Stimulated activated memory B cell treated with anti-CD40 and anti-IgM and Interleukin-4, amounts not matched to agents 10 μg/mL and 1 μg/mL and 100 μg/mL, for 72 hours (primary cell): ENCODE data around the gene HP.
"Not testable (repeated sequence)": the region's sequence is repeated elsewhere in the genome, so short reads cannot be mapped to it uniquely, and the experiment has no call there.

ENCODE experiments used
- ATAC-seq: fragments of 150-1000 bp; cut with Tn5 transposase; 2 replicates; pipeline ENCODE4 v1.10.0; 2021
- H3K27ac Mint-ChIP-seq: one replicate; pipeline ENCODE4 v1.8.0; 2022; ENCODE audit warnings: mild to moderate bottlenecking, mixed read lengths
- H3K27me3 Mint-ChIP-seq: one replicate; pipeline ENCODE4 v1.8.0; 2022; ENCODE audit warnings: mixed read lengths
- H3K36me3 Mint-ChIP-seq: one replicate; pipeline ENCODE4 v1.8.0; 2022; ENCODE audit warnings: mixed read lengths
- H3K4me1 Mint-ChIP-seq: one replicate; pipeline ENCODE4 v1.8.0; 2022; ENCODE audit warnings: mixed read lengths
- H3K4me3 Mint-ChIP-seq: one replicate; pipeline ENCODE4 v1.8.0; 2022; ENCODE audit warnings: mild to moderate bottlenecking, moderate library complexity, mixed read lengths
- H3K9me3 Mint-ChIP-seq: one replicate; pipeline ENCODE4 v1.8.0; 2022; ENCODE audit warnings: mixed read lengths

HP gene

DNA sequence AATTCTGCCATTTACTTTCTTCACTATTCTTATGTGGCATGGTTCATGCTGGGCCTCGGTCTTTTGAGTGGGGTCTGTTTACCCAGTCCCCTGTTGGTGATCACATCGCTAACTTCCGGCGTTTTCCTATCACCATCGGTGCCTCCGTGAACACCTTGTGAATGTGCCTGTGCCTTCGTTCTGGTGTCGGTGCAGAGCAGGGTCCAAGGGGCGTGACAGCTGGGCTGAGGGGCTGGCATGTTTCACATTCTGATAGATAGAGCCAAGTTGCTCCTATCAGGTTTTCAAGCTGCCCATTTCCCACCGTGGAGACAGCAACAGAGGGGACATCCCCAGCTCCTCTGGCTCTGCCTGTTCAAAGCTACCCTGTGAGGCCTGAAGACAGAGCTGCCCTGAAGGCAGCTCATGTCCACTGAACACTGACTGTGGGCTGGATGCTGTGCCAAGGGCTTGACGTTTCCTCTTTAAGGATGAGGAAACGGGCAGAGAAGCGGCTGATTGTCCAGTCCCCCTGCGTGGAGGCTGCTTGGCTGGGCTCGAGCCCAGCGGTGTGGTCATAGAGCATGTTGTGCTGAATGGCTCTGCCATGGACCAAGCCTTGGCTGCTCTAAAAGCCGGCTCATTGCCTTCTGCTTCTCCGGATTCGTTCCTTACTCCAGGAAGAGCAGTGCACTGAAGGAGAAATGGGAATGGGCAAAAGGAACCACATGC lies 28.7 kb upstream of the HP start:
- Mint-ChIP-seq H3K36me3 (peaks cover 50% of the 10 kb centered on the region), H3K9me3 (no peaks in the 10 kb centered on the region), H3K27ac (no peak overlapping the region), H3K27me3 (no peaks in the 10 kb centered on the region), H3K4me1 (no peaks in the 10 kb centered on the region), H3K4me3 (no peak overlapping the region)
- no peak for ATAC-seq

DNA sequence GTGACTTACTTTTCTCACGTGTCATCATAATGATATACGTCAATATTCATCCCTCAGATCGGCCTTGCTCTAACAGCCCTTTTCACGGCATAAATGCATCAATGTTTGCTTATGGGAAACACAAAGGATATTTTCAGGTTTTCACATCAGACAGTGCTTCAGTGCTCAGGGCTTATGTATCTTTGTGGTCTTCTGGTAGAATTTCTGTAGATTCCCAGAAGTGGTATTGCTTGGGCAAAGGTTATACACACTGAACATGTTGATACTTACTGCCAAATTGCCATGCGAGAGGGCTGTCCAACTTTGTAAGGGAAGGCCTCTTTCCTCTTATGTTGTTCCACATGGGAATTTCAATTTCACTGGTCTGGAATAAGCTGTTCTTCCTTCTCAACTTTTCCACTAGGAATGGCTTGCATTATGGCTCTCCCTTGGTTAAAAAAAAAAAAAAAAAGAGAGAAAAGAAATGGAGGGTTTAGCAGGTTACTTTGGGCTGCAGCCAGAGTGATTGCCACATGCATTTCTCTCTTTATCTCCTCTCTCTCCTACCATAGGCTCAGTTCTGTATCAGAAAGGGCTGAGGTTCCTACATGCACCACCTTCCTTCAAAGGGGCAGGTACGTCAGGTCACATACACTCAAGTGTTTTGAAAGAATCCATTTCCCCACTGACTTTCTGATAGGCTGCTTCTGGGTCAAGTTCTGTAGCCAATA lies 26.5 kb upstream of the HP start:
- Mint-ChIP-seq H3K36me3 (peaks cover 40% of the 10 kb centered on the region), H3K27me3 (no peaks in the 10 kb centered on the region), H3K4me1 (no peaks in the 10 kb centered on the region)

DNA sequence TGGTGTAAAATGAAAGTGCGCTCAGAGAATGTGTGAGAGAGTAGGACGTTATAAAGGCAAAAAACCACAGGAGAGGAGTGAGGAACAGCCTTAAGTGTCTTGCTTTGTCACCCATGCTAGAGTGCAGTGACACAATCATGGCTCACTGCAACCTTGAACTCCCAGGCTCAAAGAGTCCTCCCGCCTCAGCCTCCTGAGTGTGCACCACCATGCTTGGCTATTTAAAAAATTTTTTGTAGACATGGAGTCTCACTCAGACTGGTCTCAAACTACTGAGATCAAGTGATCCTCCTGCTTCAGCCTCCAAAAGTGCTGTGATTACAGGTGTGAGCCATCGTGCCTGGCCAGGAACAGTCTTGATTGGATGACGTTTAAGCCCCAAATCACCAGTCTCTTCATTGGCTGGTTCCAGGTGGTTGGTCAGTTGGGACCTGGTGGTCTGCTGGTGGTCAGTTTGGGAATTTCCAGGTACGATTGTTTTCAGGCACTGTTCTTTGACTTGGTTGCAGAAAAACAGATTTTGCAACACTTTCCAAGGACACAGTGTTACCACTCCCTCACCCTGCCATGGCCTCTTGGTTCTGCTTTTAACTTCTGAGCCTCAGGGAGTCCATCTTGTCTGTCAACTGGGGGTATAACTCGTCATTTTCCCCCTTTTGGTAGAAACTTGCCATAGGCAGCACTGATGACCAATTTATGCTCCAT lies 24.6 kb upstream of the HP start:
- no peaks in the 10 kb centered on the region for H3K9me3 Mint-ChIP-seq
- no peak for ATAC-seq
- H3K27me3 Mint-ChIP-seq = no peaks in the 10 kb centered on the region
- no peak overlapping the region for H3K4me3 Mint-ChIP-seq
- no peak overlapping the region for H3K27ac Mint-ChIP-seq
- peaks cover 29% of the 10 kb centered on the region for H3K36me3 Mint-ChIP-seq
- H3K4me1 Mint-ChIP-seq = no peaks in the 10 kb centered on the region

More for the DNA sequence above, 26.5 kb upstream of the HP start:
- no peaks in the 10 kb centered on the region for H3K9me3 Mint-ChIP-seq
- ATAC-seq = no peak
- no peak overlapping the region for H3K27ac Mint-ChIP-seq
- no peak overlapping the region for H3K4me3 Mint-ChIP-seq

DNA sequence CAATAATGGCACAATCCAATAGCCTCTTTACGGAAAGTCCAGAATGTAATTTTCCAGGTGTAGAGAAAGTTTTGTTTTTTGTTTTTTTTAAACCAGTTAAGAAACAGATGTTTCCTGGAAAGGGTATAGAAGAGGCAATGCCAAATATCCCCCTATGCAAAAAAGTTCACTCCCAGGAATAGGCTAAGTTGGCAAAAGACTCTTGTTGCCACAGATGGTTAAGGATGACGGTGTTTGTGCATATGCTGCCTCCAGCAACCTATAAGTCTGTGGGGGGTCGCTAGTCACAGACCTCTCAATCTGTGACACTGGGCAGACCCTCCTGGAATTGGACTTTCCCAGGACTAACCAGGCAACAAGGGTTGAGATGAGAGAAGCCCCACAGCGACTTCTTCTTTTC lies 20.9 kb upstream of the HP start:
- H3K27me3 Mint-ChIP-seq = no peaks in the 10 kb centered on the region
- no peak for ATAC-seq
- no peak overlapping the region for H3K27ac Mint-ChIP-seq
- no peak overlapping the region for H3K4me3 Mint-ChIP-seq
- no peaks in the 10 kb centered on the region for H3K9me3 Mint-ChIP-seq
- H3K36me3 Mint-ChIP-seq = peaks cover 19% of the 10 kb centered on the region
- H3K4me1 Mint-ChIP-seq = no peaks in the 10 kb centered on the region

DNA sequence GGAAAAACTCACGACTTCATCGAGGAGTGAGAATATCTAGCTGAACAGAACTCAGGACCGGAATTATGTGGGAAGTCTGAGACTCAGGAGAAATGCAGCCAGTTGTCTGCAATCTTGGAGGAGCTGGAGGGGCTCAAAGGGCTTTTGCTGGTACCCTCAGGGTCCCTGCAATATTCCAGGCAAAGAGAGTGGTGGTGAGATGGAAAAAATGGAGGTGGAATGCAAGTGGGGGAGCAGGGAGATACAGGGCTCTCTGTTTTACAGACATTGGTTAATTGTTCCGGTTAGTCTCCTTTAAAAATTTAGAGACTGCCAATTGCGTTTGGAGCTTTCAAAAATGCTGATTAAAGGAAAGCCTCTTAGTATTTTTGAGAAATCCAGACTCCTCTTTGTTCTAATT lies 18.2 kb upstream of the HP start:
- H3K36me3 Mint-ChIP-seq = peaks cover 18% of the 10 kb centered on the region
- no peak overlapping the region for H3K27ac Mint-ChIP-seq
- no peaks in the 10 kb centered on the region for H3K4me1 Mint-ChIP-seq
- no peaks in the 10 kb centered on the region for H3K27me3 Mint-ChIP-seq
- no peaks in the 10 kb centered on the region for H3K9me3 Mint-ChIP-seq
- no peak for ATAC-seq
- H3K4me3 Mint-ChIP-seq = no peak overlapping the region

DNA sequence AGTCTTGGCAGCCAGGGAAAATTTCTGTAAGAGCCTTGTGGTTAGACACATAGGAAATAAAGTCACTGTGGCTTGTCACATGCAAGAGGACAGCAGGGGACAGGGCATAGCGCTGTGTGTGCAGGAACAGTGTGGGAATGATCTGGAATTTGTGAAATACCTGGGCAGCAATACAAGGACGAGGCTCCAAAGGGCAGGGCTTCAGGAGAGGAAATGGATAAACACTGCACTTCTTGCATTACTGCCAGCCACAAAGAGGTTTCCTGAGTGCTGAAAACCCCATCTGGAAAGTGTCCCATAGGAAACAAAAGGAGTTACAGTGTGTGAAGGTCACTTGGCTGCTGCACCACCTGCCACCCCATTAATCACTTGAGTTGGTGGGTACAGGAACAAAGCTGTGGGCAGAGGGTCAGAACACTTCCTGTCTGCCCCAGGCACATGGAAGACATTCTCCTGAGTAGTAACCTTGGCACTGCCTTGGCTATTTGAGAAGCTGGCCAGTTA lies 12.1 kb upstream of the HP start:
- Mint-ChIP-seq H3K27me3 (no peaks in the 10 kb centered on the region), H3K36me3 (peaks cover 28% of the 10 kb centered on the region), H3K4me3 (no peak overlapping the region), H3K4me1 (no peaks in the 10 kb centered on the region), H3K27ac (no peak overlapping the region), H3K9me3 (no peaks in the 10 kb centered on the region)
- no peak for ATAC-seq

DNA sequence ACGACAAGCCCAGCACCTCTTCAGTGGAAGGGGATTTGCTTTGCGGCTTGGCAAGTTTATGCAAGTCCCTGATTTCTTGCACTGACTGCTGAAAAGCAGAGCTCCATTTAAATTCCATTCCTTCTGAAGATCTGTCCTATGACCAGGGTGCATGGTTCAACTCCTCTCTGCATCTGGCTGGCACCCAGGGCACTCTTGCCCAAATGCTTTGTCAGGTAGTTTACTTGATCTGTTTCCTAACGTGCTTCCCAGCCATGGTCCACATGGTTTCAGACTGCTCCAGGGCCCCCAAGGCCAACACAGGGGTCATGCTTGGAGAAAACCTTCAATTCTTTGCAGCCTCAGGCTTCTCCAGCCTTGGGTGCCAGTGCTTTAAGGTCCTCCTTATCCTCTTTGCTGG lies 11.2 kb upstream of the HP start:
- H3K4me3 Mint-ChIP-seq = no peak overlapping the region
- H3K4me1 Mint-ChIP-seq = no peaks in the 10 kb centered on the region
- H3K27me3 Mint-ChIP-seq = no peaks in the 10 kb centered on the region
- ATAC-seq = no peak
- H3K27ac Mint-ChIP-seq = no peak overlapping the region
- H3K36me3 Mint-ChIP-seq = peaks cover 28% of the 10 kb centered on the region
- no peaks in the 10 kb centered on the region for H3K9me3 Mint-ChIP-seq

DNA sequence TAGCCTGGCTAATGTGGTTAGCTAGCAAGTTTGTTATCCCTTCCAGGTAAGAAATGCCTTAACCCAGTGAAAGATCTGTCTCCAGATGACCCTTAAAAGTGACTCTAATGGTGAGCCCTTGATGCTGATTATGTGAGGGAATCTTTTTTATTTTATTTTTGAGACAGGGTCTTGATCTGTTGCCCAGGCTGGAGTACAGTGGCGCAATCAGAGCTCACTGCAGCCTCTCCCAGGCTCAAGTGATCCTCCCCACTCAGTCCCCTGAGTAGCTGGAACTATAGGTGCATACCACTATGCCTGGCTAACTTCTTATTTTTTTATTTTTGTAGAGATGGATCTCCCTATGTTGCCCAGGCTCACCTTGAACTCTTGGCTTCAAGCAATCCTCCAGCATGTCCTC lies 10.8 kb upstream of the HP start:
- ATAC-seq = no peak
- peaks cover 28% of the 10 kb centered on the region for H3K36me3 Mint-ChIP-seq
- H3K4me3 Mint-ChIP-seq = no peak overlapping the region
- no peaks in the 10 kb centered on the region for H3K27me3 Mint-ChIP-seq
- no peaks in the 10 kb centered on the region for H3K4me1 Mint-ChIP-seq
- no peaks in the 10 kb centered on the region for H3K9me3 Mint-ChIP-seq
- no peak overlapping the region for H3K27ac Mint-ChIP-seq

DNA sequence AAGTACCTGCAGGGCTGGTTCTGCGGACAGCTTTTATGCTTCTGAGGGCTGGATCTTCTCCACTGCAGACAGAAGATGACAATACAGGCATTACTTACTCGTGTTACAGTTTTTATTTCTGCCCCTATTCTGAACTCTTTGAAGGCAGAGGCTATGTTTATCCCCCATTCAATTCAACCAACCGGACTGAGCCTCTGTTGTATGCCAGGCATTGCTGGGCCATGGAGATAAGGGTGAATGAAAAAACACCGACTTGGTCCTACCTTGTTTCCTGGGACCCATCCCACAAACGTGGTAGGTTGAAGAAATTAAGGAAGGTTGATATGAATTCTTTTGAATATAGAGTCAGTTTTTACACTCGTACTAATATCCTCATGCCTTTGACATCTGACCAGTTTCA lies 10.0 kb upstream of the HP start:
- Mint-ChIP-seq H3K36me3 (peaks cover 34% of the 10 kb centered on the region), H3K27me3 (no peaks in the 10 kb centered on the region), H3K9me3 (peaks cover 4% of the 10 kb centered on the region), H3K4me3 (no peak overlapping the region), H3K27ac (no peak overlapping the region), H3K4me1 (no peaks in the 10 kb centered on the region)
- ATAC-seq = no peak

DNA sequence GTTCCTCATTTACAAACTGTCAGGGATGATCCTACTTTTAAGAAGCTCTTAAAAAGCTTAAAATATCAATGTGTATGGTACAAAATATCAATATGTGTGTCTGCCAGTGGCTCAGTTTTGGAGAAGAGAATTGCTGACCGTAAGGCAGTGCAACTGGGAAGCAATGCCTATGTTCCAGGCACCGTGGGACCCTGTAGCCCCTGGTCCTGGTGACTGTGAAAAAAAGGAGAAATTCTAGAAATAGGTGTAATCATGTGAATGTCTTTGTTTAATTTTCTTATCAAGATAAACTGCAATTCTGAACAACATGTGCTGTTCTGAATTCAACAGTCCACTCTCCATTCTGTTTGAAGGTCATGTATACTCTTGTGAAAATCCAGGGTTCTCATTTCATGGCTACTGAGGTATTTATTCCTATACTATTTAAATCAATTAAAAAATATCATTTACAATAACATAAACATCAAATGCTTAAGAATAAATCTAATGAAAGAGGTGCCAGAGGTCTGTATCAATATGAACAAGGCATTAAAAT lies 9.4 kb upstream of the HP start:
- H3K36me3 Mint-ChIP-seq = peaks cover 37% of the 10 kb centered on the region
- no peaks in the 10 kb centered on the region for H3K27me3 Mint-ChIP-seq
- H3K27ac Mint-ChIP-seq = no peak overlapping the region
- no peak overlapping the region for H3K4me3 Mint-ChIP-seq
- peaks cover 6% of the 10 kb centered on the region for H3K9me3 Mint-ChIP-seq
- H3K4me1 Mint-ChIP-seq = no peaks in the 10 kb centered on the region
- no peak for ATAC-seq

DNA sequence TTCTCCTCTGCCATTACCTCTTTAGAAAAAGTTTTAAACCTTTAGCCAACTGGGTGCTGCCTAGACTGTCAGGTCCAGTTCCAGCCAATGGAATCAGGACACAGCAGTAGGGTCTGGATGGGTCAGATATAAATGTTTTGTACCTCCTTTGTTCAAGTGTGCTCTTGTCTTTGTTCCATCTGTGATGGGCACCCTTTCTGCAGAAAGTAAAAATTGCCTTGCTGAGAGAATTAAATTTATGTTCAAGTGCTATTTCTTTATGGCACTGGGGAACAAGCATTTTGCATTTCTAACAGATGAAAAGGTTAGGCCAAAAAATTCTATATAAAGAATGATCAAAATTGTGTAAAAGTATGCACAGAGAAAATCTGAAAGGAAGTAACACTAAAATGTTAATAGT lies 5.2 kb upstream of the HP start:
- no peak for ATAC-seq
- Mint-ChIP-seq H3K36me3 (peaks cover 21% of the 10 kb centered on the region), H3K27ac (no peak overlapping the region), H3K4me3 (no peak overlapping the region), H3K27me3 (no peaks in the 10 kb centered on the region), H3K4me1 (no peaks in the 10 kb centered on the region), H3K9me3 (peaks cover 14% of the 10 kb centered on the region)

DNA sequence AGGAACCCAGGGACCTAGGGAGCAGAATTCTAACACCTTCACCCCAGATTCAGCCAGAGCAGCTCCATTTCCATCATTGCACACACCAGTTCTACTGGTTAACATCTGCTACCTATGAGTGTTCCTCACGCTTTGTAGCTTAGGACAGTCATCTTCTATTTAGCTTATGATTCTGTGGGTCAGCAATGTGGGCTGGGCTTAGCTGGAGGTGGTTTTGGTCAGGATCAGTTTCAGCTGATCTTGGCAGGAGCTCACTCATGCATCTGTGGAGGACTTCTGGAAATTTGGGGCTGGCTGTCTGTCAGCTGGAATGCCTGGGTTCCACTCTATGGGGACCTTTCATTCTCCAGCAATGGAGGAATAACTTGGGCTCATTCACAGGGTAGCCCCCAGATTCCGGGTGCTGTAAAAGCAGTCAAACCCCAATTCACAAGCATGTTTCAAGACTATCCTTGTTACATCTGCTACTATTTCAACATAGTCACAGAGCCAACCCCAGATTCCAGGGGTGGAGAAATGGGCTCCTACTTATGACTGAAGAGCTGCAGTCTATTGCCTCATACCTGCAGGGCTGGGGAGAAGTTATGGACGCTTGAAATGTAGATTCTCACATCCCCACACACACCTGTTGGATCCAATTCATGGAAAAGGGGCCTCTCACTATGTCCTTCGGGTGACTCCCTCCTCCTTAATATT lies 3.4 kb upstream of the HP start:
- Mint-ChIP-seq H3K9me3 (peaks cover 14% of the 10 kb centered on the region), H3K27me3 (no peaks in the 10 kb centered on the region), H3K4me1 (no peaks in the 10 kb centered on the region), H3K36me3 (peaks cover 21% of the 10 kb centered on the region), H3K4me3 (no peak overlapping the region), H3K27ac (no peak overlapping the region)
- ATAC-seq = no peak

DNA sequence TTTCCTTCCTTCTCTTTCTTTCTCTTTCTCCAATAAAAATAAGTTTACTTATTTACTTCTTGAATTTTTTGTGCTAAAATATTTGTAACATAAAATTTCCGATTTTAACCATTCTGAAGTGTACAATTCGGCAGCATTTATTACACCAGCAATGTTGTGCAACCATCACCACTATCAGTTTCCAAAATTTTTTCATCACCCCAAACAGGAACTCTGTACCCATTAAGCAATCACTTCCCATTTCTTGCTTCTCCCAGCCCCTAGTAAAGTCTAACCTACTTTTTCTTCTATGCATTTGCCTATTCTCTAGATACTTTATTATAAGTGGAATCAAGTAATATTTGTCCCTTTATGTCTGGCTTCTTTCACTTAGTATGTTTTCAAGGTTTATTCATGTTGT lies 2.5 kb upstream of the HP start:
- H3K9me3 Mint-ChIP-seq = peaks cover 14% of the 10 kb centered on the region
- ATAC-seq = no peak
- no peak overlapping the region for H3K27ac Mint-ChIP-seq
- H3K4me1 Mint-ChIP-seq = no peaks in the 10 kb centered on the region
- H3K36me3 Mint-ChIP-seq = peaks cover 21% of the 10 kb centered on the region
- H3K27me3 Mint-ChIP-seq = no peaks in the 10 kb centered on the region
- H3K4me3 Mint-ChIP-seq = no peak overlapping the region

DNA sequence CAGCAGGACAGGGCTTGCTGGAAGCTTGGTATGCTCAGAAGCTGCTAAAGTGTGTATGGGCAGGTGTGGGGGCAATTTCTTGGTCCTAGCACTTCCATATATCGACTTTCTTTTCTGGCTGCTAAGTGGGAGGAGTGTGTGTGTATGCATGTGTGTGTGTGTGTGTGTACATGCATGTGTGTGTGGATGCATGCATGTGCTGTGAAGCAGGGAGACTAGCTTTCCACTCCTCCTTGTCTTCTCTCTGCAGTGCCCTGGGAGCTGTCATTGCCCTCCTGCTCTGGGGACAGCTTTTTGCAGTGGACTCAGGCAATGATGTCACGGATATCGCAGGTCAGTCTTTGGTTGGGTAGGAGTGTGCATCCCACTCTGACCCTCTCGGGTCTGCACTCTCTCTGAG lies 1.6 kb downstream of the HP start:
- Mint-ChIP-seq H3K9me3 (peaks cover 5% of the 10 kb centered on the region), H3K27ac (no peak overlapping the region), H3K36me3 (peaks cover 15% of the 10 kb centered on the region), H3K27me3 (no peaks in the 10 kb centered on the region), H3K4me3 (no peak overlapping the region), H3K4me1 (no peaks in the 10 kb centered on the region)
- no peak for ATAC-seq

DNA sequence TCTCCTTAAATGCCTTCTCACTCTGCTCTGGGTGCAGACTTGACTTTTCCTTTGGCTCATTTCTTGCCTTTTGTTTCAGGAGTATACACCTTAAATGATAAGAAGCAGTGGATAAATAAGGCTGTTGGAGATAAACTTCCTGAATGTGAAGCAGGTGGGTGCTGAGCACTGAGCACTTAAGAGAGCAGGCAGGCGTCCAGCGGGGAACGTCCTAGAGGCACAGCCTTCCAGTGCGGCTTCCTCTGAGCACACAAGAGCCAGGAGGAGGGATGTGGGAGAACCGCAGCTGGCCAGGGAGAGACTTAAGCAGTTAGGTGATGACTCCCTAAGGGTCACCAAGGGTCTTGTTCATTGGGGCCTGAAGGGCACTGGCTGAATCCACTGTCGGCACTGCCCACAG lies 3.0 kb downstream of the HP start:
- H3K27ac Mint-ChIP-seq, ATAC-seq: not testable (repeated sequence)

More for the DNA sequence above, 3.0 kb downstream of the HP start:
- not testable (repeated sequence) for H3K4me1 Mint-ChIP-seq, H3K27me3 Mint-ChIP-seq, H3K9me3 Mint-ChIP-seq, H3K4me3 Mint-ChIP-seq
- peaks cover 12% of the 10 kb centered on the region for H3K36me3 Mint-ChIP-seq
